Transverse colon (tissue), 4 donors: ENCODE measurements around the gene NDUFAB1.

Experiments
- CTCF ChIP-seq, 5 experiments: fragments of 200-600 bp in 3 of 5; fragments of 450-650 bp in 2 of 5; sonication (generic) in 3 of 5; IDR thresholded peaks; 1 replicate in 2 of 5; 2 replicates in 3 of 5; pipeline ENCODE4 v1.5.1; 2016 to 2017; ENCODE audit warnings: antibody characterized with exemption in 5 of 5, inconsistent platforms in 3 of 5, mild to moderate bottlenecking in 2 of 5, moderate library complexity in 1 of 5
- EP300 ChIP-seq: sonication (generic); formaldehyde crosslinking; IDR thresholded peaks from one replicate; pipeline ENCODE4 v1.6.1; 2017; ENCODE audit warnings: antibody characterized with exemption, low read depth
- POLR2AphosphoS5 ChIP-seq, 3 donors: sonication (generic); formaldehyde crosslinking; IDR thresholded peaks; one replicate each; pipeline ENCODE4 v1.6.1; 2016; ENCODE audit warnings: antibody characterized with exemption in 3 of 3

DNA sequence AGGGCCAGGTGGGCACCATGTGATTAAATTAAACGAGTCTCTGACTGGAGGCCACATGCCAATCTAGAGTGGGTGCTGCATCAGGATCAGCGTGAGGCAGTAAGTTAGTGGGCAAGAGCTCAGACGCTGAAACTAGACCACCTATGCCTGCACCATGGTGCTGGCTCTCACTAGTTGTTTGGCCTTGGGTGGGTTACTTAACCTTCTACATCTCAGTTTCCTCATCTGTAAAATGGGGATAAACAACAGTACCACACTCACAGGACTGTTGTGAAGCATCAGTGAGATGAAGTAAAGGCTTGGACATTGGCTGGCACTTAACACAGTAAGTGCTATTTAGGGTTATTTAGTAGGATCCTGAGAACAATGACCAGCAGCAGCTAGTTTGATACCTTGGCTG is 5.9 kb downstream of the NDUFAB1 start:
- TF ChIP-seq EP300: no peak
- no peak for TF ChIP-seq CTCF (IDR thresholded peaks at IDR 0.05)
- no peak for TF ChIP-seq POLR2AphosphoS5 (IDR thresholded peaks at IDR 0.05)
